HepG2 (cell line): ENCODE measurements around the gene CDC37L1. TPM values are rescaled to one million over a fixed set of nuclear protein-coding genes. Genes with fewer than 3 reads are reported as not detected.

Experiments
- FOXO1 ChIP-seq: sonication (generic); formaldehyde crosslinking; IDR thresholded peaks from 2 replicates; pipeline ENCODE4 v1.4.0; 2020; ENCODE audit warnings: missing genetic modification reagents
- HINFP ChIP-seq: sonication (generic); formaldehyde crosslinking; IDR thresholded peaks from 2 replicates; pipeline ENCODE4 v1.4.0; 2020; ENCODE audit warnings: low read depth, mild to moderate bottlenecking, missing genetic modification reagents
- ISL2 ChIP-seq: sonication (generic); formaldehyde crosslinking; IDR thresholded peaks from 2 replicates; pipeline ENCODE4 v1.5.0; 2020; ENCODE audit warnings: missing genetic modification reagents
- KDM4B ChIP-seq: sonication (generic); formaldehyde crosslinking; IDR thresholded peaks from 2 replicates; pipeline ENCODE4 v1.4.0; 2020; ENCODE audit warnings: missing genetic modification reagents
- MBNL3 ChIP-seq: fragments of 250-450 bp; sonication (Bioruptor Pico); conservative IDR thresholded peaks from 2 replicates; pipeline ENCODE4 v1.8.0; 2022; ENCODE audit warnings: mild to moderate bottlenecking, inconsistent platforms
- NCOR1 ChIP-seq: fragments of 200-600 bp; sonication (generic); IDR thresholded peaks from 2 replicates; pipeline ENCODE4 v1.7.0; 2017; ENCODE audit warnings: antibody characterized with exemption, low read length, borderline replicate concordance
- SALL1 ChIP-seq: sonication (generic); formaldehyde crosslinking; IDR thresholded peaks from 2 replicates; pipeline ENCODE4 v1.8.0; 2022; ENCODE audit warnings: mild to moderate bottlenecking, missing genetic modification reagents
- SMYD3 ChIP-seq: sonication (generic); formaldehyde crosslinking; IDR thresholded peaks from 2 replicates; pipeline ENCODE4 v1.8.1; 2023; ENCODE audit warnings: mild to moderate bottlenecking, missing genetic modification reagents
- SOX13 ChIP-seq, 3 experiments: fragments of 450-650 bp in 1 of 3; sonication (generic) in 1 of 3; formaldehyde crosslinking in 1 of 3; IDR thresholded peaks in 2 of 3; conservative IDR thresholded peaks in 1 of 3; 2 replicates each; pipeline versions ENCODE4 v1.5.0 to v1.6.1; 2016 to 2020; ENCODE audit warnings: antibody characterized with exemption in 1 of 3, mild to moderate bottlenecking in 1 of 3, missing compliant biosample characterization in 1 of 3, missing genetic modification reagents in 1 of 3, moderate library complexity in 1 of 3
- ZFP36 ChIP-seq: fragments of 150-350 bp; IDR thresholded peaks from 2 replicates; pipeline ENCODE4 v1.6.1; 2018; ENCODE audit warnings: borderline replicate concordance, low read length, low read depth; ENCODE audit not compliant: partially characterized antibody
- ZNF10 ChIP-seq: sonication (generic); formaldehyde crosslinking; IDR thresholded peaks from 2 replicates; pipeline ENCODE4 v1.4.0; 2020; ENCODE audit warnings: mild to moderate bottlenecking, low read depth, missing genetic modification reagents, borderline replicate concordance
- ZNF512B ChIP-seq: sonication (generic); formaldehyde crosslinking; IDR thresholded peaks from 2 replicates; pipeline ENCODE4 v1.5.1; 2020; ENCODE audit warnings: missing genetic modification reagents, mild to moderate bottlenecking, borderline replicate concordance
- ZNF577 ChIP-seq: sonication (generic); formaldehyde crosslinking; IDR thresholded peaks from 2 replicates; pipeline ENCODE4 v1.4.0; 2020; ENCODE audit warnings: mild to moderate bottlenecking, low read depth, missing genetic modification reagents, borderline replicate concordance
- ZNF841 ChIP-seq: sonication (generic); formaldehyde crosslinking; IDR thresholded peaks from 2 replicates; pipeline ENCODE4 v1.8.1; 2023; ENCODE audit warnings: missing genetic modification reagents, borderline replicate concordance
- ZZZ3 ChIP-seq: sonication (generic); formaldehyde crosslinking; IDR thresholded peaks from 2 replicates; pipeline ENCODE4 v1.4.0; 2020; ENCODE audit warnings: missing genetic modification reagents, mild to moderate bottlenecking, borderline replicate concordance
- polyA plus RNA-seq, 8 experiments: library from polyadenylated mRNA; depleted of rRNA in 3 of 8; stranded (reverse) in 7 of 8; unstranded in 1 of 8; fragments of >200 nt; fragmentation: Illumina TruSeq in 4 of 8; extraction: Trizol in 4 of 8; gene quantifications; 2 replicates each; pipeline versions ENCODE4 v1.2.1 to v1.2.3, GENCODE V29; 2011 to 2016; ENCODE audit warnings: low read depth in 4 of 8, missing spikeins in 1 of 8, mixed read lengths in 1 of 8; ENCODE audit not compliant: insufficient read depth in 1 of 8
- total RNA-seq, 5 experiments: library from RNA; depleted of rRNA; stranded (reverse); fragments of >200 nt; fragmentation: Illumina TruSeq; extraction: Trizol; gene quantifications; 2 replicates each; pipeline ENCODE4 v1.2.3, GENCODE V29; 2016; ENCODE audit warnings: low read depth in 1 of 5
- TF ChIP-seq, protein P1 (sequence below): IDR thresholded peaks from 2 replicates; pipeline ENCODE4 v1.6.1; 2016; ENCODE audit warnings: low read depth

CDC37L1 gene
- total and polyA plus RNA-seq, 2 of the 13 experiments (the other 11 are each of a cell fraction or from before 2014, with no cell fraction given) = 5.5 to 17.0 TPM

DNA sequence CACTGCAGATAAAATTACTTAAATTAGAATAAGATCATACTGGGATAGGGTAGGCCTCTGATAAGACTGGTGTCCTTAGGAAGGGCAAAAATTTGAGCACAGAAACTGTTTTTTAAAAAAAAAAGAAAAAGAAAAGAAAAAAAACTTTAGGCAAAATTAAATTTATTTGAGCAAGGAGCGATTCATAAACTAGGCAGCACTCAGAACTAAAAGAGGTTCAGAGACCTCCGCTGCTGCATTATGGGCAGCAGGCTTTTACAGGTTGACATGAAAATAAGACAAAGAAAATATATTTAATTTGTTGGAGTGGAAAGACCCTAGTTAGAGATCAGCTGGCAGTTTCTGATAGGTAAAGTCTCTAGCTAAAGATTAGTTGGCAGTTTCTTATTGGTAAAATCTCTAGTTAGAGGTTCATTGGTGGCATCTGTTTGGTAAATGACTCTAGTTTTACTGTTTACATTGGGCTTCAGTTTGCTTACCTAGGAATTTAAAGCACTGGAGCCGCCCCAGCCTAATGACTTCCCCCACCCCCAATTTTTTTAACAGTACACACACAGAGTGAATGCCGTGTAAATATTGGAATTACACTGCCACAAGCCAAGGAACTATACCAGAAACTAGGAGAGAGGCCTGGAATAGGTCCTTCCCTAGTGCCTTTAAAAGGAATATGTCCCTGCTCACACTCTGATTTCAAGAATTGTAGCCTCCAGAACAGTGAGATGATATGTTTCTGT, 21.8 kb upstream of the CDC37L1 start (continued):
- TF ChIP-seq HINFP = no peak
- TF ChIP-seq FOXO1 (CRISPR knock-in tag) = no peak
- TF ChIP-seq MBNL3 = no peak
- no peak for TF ChIP-seq ZZZ3 (CRISPR knock-in tag)
- TF ChIP-seq ZFP36 = no peak
- TF ChIP-seq ZNF512B (CRISPR knock-in tag) = no peak
- no peak for TF ChIP-seq ZNF577 (CRISPR knock-in tag)
- TF ChIP-seq ZNF841 (CRISPR knock-in tag) = no peak
- peak; percentile 77; the same call in 1 of the 2 replicates for TF ChIP-seq SMYD3 (CRISPR knock-in tag)
- 0 out of 2 replicates have a peak, but pooled peaks have one; percentile 27 for TF ChIP-seq NCOR1
- peak; percentile 37; the same call in 1 of the 2 replicates for TF ChIP-seq SOX13 (IDR thresholded peaks at IDR 0.05)
- peak in 1 of 2 experiments; percentile 37; a peak in 1 of 4 replicates for TF ChIP-seq SOX13 (CRISPR knock-in tag; conservative IDR thresholded peaks at IDR 0.05 in 1 of 2, IDR thresholded peaks at IDR 0.05 in 1 of 2)
- no peak; the same call in 1 of the 2 replicates for TF ChIP-seq SALL1 (CRISPR knock-in tag)
- TF ChIP-seq KDM4B = no peak
- TF ChIP-seq, protein P1, sequence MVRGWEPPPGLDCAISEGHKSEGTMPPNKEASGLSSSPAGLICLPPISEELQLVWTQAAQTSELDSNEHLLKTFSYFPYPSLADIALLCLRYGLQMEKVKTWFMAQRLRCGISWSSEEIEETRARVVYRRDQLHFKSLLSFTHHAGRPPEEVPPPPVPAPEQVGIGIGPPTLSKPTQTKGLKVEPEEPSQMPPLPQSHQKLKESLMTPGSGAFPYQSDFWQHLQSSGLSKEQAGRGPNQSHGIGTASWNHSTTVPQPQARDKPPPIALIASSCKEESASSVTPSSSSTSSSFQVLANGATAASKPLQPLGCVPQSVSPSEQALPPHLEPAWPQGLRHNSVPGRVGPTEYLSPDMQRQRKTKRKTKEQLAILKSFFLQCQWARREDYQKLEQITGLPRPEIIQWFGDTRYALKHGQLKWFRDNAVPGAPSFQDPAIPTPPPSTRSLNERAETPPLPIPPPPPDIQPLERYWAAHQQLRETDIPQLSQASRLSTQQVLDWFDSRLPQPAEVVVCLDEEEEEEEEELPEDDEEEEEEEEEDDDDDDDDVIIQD = peak; percentile 49; the same call in 1 of the 2 replicates
- peak; percentile 83 for TF ChIP-seq ISL2 (CRISPR knock-in tag)
- no peak for TF ChIP-seq ZNF10 (CRISPR knock-in tag)
